NCI-H1694 treated with DMSO at 0.1 percent for 48 hours (cell line): ENCODE data around the gene HOXD1.

Source experiments
- DNase-seq: peaks from one replicate; lab custom pipeline; 2025; lab: John Stamatoyannopoulos, UW

HOXD1 gene

GRCh38 chr2:176165370-176166050, 23.0 kb upstream of the HOXD1 start:
- DNase-seq: no peak

DNA sequence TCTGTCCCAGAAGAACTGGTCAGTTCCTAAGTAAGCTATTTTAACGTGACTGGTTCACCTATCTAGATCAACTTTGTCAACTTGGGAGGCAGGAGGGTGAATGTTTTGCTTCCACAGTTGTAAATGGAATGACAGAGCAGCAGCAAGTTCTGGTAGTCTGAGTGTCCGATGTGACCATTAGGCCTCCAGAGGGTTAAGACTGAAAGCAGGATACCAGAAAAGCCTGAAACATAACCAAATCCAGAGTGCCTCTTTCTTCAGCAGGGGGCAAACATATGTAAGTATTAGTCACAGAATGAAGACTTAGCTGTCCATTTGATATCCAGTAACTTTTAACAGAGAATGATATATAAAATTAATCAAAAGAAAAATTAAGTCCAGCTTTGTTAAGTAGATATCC, 22.2 kb upstream of the HOXD1 start:
- no peak for DNase-seq

- DNase-seq: no peak
Measured at GRCh38 chr2:176167398-176167797, 21.1 kb upstream of the HOXD1 start.

- no peak for DNase-seq
Measured at GRCh38 chr2:176169181-176169580, 19.3 kb upstream of the HOXD1 start.

DNA sequence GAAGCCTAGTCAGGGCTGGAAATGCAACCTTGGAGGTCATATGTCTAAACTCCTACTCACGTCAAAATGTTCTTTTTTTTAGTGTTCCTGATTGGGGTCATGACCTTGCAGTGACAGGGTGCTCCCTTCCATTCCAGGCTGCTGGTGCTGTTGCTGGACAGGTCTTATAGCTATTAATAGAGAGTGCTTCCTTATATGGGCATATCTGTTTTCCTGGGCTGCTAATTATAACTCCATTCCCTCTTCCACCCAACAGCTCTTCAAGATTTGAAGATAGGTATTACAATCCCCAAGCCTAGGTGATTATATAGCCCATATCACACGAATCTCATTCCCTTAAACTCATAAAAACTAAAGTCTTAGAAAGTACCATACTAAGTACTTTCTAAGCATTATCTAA, 18.8 kb upstream of the HOXD1 start:
- DNase-seq: no peak

DNA sequence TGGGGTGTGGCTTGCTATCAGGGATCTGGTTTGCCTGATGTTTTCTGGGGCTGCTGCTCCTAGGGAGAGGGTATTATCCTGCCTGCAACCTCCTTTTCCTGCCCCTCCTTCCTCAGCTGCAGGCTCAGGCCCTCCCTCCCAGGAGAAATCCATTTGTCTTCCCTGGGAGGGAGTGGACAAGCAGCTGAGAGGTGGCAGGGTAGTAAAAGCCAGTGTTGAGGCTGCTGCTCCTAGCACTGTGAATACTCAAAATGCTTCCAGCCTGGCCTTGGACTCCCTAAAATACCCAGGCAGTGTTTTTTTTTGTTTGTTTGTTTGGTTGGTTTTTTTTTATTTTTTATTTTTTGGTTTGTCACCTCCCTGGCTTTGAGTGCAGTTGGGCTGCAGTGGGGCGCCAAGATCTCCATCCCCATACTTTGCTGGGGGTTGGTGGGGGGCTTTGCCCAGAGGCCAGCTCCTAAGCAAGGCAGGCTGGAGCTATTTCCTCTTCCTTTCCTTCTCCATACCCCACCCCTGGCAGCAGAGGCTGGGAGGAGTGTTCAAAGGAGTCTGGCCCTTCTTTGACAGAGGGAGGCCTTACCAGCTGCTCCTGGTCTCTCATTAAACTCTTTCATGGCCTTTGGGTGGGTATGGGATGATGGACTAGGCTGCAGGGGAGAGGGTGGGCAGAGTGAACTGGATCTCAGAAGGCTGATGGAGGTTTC, 17.7 kb upstream of the HOXD1 start:
- no peak for DNase-seq

DNA sequence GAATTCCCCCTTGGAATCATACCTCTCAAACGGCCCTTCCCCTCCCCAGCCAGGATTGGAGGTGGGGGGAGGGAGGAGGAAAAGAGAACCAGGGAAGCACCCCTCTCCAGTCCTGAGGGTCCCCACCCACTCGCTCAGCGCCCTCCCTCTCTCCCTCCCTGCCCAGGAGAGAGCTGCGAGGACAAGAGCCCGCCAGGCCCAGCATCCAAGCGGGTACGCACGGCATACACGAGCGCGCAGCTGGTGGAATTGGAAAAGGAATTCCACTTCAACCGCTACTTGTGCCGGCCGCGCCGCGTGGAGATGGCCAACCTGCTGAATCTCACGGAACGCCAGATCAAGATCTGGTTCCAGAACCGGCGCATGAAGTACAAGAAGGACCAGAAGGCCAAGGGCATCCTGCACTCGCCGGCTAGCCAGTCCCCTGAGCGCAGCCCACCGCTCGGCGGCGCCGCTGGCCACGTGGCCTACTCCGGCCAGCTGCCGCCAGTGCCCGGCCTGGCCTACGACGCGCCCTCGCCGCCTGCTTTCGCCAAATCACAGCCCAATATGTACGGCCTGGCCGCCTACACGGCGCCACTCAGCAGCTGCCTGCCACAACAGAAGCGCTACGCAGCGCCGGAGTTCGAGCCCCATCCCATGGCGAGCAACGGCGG, 17.0 kb upstream of the HOXD1 start:
- DNase-seq: no peak

DNA sequence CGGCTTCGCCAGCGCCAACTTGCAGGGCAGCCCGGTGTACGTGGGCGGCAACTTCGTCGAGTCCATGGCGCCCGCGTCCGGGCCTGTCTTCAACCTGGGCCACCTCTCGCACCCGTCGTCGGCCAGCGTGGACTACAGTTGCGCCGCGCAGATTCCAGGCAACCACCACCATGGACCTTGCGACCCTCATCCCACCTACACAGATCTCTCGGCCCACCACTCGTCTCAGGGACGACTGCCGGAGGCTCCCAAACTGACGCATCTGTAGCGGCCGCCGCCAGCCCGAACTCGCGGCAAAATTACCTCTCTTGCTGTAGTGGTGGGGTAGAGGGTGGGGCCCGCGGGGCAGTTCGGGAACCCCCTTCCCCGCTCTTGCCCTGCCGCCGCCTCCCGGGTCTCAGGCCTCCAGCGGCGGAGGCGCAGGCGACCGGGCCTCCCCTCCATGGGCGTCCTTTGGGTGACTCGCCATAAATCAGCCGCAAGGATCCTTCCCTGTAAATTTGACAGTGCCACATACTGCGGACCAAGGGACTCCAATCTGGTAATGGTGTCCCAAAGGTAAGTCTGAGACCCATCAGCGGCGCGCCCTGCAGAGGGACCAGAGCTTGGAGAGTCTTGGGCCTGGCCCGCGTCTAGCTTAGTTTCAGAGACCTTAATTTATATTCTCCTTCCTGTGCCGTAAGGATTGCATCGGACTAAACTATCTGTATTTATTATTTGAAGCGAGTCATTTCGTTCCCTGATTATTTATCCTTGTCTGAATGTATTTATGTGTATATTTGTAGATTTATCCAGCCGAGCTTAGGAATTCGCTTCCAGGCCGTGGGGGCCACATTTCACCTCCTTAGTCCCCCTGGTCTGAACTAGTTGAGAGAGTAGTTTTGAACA, 16.2 kb upstream of the HOXD1 start:
- no peak for DNase-seq

DNA sequence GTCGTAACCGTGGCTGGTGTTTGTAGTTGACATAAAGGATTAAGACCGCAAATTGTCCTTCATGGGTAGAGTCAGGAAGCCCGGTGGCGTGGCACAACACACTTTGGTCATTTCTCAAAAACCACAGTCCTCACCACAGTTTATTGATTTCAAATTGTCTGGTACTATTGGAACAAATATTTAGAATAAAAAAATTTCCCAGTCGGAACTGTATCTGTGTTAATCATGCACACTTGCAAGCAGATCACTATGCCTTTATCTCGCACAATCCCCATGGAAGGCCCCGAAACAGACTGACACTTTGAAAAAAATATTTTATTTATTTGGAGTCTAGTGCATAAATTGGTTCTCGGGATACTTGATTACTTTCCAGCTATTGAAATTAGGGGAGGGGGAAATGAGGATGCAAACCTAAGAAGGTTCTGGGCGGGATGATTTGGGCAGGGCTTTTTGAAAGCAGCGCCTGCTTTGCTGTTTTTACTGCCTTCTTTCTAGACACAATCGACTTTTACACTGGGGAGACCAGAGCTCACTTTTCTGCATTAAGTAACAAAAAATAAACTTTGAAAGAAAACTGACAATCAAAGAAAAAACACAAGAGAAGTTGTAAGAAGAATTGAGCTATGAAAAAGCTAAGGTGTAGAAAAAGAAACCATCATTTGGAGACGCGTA, 15.4 kb upstream of the HOXD1 start:
- DNase-seq: no peak

DNA sequence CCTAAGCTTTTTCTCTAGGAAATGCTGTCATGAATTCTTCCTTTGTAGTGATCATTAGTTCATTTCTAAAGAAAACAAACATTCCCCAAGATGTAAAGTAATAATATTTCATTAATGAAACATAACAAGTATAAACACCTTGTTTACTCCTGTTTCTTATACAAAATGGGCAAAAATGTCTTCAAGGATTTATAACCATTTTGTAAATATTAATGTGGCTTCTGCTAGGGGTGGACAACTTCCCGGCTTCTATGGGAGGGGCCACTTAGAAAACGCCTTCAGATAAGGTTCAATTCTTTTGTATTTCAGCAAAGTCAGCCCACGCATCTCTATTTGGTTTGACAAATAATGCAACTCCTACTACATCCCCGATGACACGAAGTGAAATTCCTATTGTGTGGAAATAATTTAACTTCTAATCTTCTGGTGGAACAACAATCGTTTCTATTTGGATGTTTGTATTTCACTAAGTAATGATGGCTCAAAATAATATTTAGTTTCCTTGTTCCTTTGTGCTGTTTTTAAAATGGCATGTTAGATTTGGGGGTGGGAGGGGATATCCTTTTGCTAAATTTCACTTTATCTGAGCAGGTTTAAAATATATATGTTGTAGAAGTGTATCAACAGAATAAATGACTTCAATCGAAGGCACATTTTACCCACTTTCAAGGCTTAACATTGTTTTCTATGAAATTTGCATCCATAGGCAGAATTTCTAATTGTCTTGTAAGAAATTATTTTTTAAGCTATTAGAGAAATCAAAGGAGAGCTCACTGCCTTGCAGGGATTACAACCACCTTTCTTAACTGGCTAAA, 14.7 kb upstream of the HOXD1 start:
- no peak for DNase-seq

GRCh38 chr2:176174382-176174823, 14.1 kb upstream of the HOXD1 start:
- DNase-seq: no peak

GRCh38 chr2:176174824-176175708, 13.4 kb upstream of the HOXD1 start:
- no peak for DNase-seq

DNA sequence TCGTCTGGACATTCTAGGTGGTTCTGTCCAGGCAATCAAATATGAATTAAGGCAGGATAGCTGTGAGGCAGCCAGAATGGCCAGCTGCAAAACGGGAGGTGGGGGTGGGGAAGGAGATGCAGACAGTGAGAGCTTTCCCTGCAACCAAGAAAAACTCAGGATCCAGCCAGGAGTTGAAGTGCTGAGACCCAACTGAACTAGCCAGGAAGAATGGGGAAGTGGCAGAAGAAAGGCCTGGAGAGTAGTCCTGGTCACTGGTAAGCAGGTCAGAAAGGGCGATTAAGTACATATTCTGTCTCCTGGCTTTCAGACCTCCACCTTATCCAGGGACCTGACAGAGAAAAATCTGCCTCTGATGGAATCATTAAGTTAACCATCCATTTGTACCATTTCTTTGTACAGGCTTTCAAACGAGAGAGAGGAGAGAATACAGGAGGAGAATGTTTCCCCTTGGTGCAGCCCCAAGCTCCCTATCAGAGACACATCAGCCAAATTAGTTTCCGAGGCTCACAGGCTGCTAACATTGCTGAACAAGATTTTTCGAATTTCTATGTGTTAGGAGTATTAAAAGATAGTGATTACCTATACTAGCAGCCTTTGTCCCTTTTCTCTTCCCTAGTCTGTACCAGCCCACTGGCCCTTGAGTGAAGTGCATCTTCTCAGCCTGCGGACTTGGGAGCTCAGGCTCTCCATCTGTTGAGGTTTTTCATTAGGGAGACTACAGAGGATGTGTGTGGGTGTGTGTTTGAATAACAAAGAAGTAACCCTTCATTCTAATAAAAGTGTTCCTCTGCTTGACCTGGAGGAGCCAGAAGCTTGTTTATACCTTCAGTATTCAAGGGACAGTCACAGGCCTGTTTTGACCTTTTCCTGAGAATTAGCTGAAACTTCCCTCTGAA, 12.5 kb upstream of the HOXD1 start:
- no peak for DNase-seq

DNA sequence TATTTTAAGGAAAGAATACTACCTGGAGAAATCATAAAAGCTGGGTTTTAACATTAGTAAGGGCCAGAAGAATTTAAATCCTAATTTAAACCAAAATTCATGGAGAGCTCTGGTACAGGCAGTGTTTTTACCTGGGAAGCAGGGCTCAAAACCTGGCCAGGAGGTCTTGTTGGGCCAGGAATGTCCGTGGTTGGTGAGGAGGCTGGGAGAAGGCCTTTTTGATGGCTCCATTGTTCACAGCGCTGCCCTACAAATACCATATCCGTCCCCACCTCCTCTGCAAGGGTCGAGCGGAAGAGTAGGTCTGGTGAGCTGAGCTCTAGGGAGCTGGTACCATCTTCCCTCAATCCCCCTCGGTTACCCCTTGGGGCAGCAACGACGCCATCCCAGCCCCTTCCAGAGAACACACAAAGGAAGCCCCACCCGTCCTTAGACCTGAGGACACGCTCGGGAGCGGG, 10.9 kb upstream of the HOXD1 start:
- DNase-seq: no peak

- DNase-seq: no peak
Measured at GRCh38 chr2:176178038-176178756, 10.3 kb upstream of the HOXD1 start.

DNA sequence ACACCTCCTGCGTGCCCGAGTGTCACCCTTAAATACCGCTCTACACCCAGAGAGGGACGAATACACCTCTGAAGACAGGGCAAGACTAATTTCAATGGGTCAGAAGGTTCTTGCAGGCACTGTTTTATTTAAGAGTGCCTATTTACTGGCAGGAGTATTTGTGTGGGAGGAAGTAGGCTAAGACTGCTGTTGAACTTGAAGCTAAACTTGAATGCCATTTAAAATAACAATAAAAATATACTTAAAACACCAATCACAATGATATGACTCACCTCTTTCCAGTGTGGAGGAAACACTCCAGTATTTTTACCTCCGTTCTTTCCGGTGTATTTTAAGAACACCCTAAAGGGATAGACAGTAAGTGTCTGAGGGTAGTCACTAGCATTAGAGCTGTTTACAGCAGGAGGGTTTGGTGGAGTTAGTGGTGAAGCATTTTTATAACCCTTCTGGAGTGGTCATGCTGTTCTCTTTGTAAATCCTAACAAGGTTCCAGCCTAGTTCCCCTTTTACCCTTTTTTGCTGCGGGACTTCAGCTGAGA, 9.6 kb upstream of the HOXD1 start:
- no peak for DNase-seq

GRCh38 chr2:176181551-176181950, 6.9 kb upstream of the HOXD1 start:
- no peak for DNase-seq

DNA sequence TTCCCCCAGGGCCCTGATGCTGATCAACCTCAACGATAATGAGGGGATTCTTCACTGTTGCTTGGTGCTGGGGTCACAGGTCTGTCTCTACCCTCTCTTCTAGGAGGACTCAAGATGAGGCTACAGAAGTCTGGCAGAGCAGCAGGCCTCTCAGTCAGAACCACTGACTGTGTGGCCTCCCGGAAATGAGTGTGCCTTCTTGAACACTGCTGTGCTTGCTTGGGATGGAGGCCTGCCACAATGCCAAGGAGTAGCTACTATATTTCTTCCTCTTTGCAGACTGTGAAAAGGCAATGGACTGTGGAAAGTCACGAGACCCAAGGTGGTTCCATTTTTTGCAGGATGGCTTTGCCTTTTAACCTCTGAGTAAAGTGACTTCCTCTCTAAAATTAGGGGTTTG, 5.8 kb upstream of the HOXD1 start:
- no peak for DNase-seq
